ENCODE results near the gene CHST8. TPM values are rescaled to one million over a fixed set of nuclear protein-coding genes. Genes with fewer than 3 reads are reported as not detected.

CHST8 gene
- total RNA-seq, 1 experiment from 2014 or later: not detected

GRCh38 chr19:33789344-33789743, 167.6 kb downstream of the CHST8 start:
- DNase-seq (ENCODE audit: low read depth): no peak

- DNase-seq (ENCODE audit: low read depth): peak; percentile 35
Measured at GRCh38 chr19:33794683-33795369, 173.1 kb downstream of the CHST8 start.

- peak; percentile 93 for DNase-seq (ENCODE audit: low read depth)
Measured at GRCh38 chr19:33795370-33796163, 173.8 kb downstream of the CHST8 start.

- DNase-seq (ENCODE audit: low read depth): peak; percentile 60
Measured at GRCh38 chr19:33796164-33796875, 174.6 kb downstream of the CHST8 start, which contains the start of gene KCTD15. TSS of gene KCTD15 (plus strand) at chr19:33796870. CDS start at chr19:33800455, 3,585 bp downstream.

GRCh38 chr19:33797802-33798671, 176.3 kb downstream of the CHST8 start:
- DNase-seq (ENCODE audit: low read depth): peak; percentile 52

- no peak for DNase-seq (ENCODE audit: low read depth)
Measured at GRCh38 chr19:33798681-33799111, 176.9 kb downstream of the CHST8 start.

- DNase-seq (ENCODE audit: low read depth): no peak
Measured at GRCh38 chr19:33799476-33799875, 177.7 kb downstream of the CHST8 start.

- DNase-seq (ENCODE audit: low read depth): no peak
Measured at GRCh38 chr19:33800012-33800680, 178.4 kb downstream of the CHST8 start.

- DNase-seq (ENCODE audit: low read depth): no peak
Measured at GRCh38 chr19:33801411-33801810, 179.7 kb downstream of the CHST8 start.

- no peak for DNase-seq (ENCODE audit: low read depth)
Measured at GRCh38 chr19:33802001-33802400, 180.2 kb downstream of the CHST8 start.

GRCh38 chr19:33802801-33803200, 181.0 kb downstream of the CHST8 start:
- no peak for DNase-seq (ENCODE audit: low read depth)

- no peak for DNase-seq (ENCODE audit: low read depth)
Measured at GRCh38 chr19:33803383-33803782, 181.6 kb downstream of the CHST8 start.

GRCh38 chr19:33804021-33804799, 182.5 kb downstream of the CHST8 start:
- DNase-seq (ENCODE audit: low read depth): peak; percentile 55

GRCh38 chr19:33805313-33805712, 183.6 kb downstream of the CHST8 start:
- DNase-seq (ENCODE audit: low read depth): no peak

- no peak for DNase-seq (ENCODE audit: low read depth)
Measured at GRCh38 chr19:33805840-33806433, 184.2 kb downstream of the CHST8 start.

- no peak for DNase-seq (ENCODE audit: low read depth)
Measured at GRCh38 chr19:33806434-33806881, 184.7 kb downstream of the CHST8 start.

GRCh38 chr19:33808399-33808798, 186.6 kb downstream of the CHST8 start:
- no peak for DNase-seq (ENCODE audit: low read depth)

- DNase-seq (ENCODE audit: low read depth): peak; percentile 76
Measured at GRCh38 chr19:33809960-33810359, 188.2 kb downstream of the CHST8 start.

- DNase-seq (ENCODE audit: low read depth): no peak
Measured at GRCh38 chr19:33810821-33811220, 189.1 kb downstream of the CHST8 start.

Measured in RPMI7951 (cell line).